ENCODE data around the gene CCT7.
"Not testable (repeated sequence)": the region's sequence is repeated elsewhere in the genome, so short reads cannot be mapped to it uniquely, and the experiment has no call there.

Gene CCT7

DNA sequence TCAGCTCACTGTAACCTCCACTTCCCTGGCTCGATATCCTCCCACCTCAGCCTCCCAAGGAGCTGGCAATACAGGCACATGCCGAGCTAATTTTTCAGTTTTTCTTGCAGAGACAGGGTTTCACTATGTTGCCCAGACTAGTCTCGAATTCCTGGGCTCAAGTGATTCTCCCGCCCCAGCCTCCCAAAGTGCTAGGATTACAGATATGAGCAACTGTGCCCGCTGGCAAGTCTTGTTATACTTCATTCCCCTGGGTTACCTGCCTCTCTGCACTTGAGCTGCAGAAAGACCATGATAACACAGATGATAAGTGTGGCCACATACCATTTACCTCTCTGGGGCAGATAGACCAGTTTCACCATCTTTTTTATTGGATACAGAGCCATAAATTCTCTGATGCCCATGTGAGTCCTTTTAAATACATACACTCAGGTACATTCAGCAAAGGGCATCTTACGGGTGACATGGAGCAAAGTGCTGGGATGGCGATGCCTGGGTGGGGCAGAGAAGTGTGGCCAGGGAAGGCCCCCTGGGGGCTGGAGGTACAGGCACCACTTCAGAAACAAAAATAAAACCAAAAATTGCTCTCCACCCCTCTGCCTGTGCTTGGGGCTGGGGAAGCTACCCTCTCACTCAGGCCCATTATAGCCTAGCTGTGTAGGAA, 20.4 kb downstream of the CCT7 start:
- DNase-seq (ENCODE audit: low read depth, low spot score) = no peak

DNA sequence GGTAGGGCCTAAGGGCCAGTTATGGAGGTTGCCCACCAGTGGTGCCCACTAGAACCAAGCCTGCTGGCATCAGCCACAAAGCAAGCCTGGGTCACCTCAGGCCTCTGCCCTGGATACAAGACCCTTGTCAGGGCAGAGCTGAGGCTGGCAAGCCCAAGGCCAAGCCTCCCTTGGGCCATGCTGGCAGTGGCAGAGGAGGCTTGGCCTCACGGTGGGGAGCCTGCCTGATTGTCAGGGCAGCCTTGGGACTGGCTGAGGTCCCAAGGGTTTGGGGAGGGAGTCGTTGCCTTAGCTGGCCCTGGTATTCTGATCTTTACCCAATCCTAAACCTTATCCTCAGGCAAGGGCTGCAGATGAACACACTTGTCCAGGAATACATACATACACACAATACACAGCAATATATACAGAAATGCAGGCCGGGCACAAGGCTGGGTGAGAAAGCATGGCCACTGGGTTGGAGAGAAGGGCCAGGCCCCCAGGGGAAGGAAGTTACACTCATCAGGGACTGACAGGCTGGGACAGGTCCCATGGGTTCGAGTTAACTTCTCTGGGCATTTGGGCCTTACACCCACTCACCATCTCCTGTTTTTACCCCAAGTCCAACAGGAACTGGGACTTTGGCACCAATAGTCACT, 21.0 kb downstream of the CCT7 start:
- no peak for DNase-seq (ENCODE audit: low read depth, low spot score)

DNA sequence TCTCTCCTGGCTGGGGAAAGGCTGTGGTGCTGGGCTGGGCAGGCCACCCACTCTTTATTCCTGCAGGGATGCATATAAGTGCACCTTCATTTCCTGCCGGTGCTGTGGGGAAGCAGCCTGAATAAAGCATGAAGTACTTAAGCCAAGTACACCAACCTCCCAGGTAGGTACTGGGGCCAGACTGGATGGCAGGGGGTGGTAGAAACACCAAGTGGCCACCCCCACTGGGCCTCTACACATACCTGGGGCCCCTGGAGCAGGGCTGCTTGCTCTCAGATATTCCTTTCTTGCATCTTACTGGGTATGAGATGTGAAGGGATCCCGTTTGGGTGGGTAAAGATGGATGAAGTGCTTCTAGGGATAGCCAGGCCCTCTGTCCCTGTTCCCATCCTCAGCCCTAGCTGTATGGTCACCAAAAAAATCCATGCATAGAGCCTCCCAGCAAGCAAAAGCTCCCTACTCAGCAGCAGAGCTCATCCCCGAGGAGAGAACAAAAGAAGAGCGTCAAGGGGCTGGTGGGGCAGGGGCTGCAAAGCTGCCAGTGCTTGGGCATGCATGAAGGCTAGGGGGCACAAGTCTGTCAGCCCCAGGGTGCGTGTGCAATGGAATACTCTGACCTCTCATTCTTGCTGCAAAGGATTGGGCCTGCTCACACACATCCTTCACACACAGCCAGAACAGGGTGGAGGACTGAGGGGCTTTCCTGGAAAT, 22.0 kb downstream of the CCT7 start:
- DNase-seq (ENCODE audit: low read depth, low spot score) = no peak

DNA sequence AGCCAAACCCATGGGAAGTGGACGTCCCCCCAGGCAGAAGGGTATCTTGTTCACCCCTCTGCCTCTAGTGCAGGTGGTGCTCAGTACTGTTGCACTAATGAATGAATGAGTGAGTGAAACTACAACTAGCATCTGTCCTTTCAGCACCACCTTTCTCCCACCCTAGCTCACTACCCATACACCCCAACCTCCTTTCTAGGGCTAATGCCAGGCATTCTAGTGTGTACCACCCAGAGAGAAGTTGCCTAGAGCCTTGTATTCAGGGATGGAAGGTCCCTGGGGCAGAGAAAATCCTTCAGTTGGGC, 22.5 kb downstream of the CCT7 start:
- DNase-seq (ENCODE audit: low read depth, low spot score) = no peak

DNA sequence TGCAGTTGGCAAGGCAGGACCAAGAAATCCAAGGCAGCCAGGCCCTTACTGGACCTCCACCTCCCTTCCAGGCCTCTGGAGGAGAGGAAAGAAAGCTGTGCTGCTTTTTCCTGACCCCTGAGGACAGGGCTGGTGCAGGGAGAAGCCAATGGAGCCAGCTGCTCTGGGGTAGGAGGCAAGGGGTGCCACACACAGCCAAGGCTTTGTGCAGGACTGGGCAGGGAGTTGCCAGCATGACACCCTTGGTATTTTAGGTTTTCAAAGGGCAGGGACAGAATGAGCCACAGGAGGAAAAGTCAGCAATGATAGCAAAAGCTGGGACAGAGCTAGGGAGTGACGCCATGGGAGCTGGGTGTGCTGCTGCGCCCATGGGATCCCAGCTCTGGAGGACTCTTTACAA, 22.9 kb downstream of the CCT7 start:
- no peak for DNase-seq (ENCODE audit: low read depth, low spot score)

DNA sequence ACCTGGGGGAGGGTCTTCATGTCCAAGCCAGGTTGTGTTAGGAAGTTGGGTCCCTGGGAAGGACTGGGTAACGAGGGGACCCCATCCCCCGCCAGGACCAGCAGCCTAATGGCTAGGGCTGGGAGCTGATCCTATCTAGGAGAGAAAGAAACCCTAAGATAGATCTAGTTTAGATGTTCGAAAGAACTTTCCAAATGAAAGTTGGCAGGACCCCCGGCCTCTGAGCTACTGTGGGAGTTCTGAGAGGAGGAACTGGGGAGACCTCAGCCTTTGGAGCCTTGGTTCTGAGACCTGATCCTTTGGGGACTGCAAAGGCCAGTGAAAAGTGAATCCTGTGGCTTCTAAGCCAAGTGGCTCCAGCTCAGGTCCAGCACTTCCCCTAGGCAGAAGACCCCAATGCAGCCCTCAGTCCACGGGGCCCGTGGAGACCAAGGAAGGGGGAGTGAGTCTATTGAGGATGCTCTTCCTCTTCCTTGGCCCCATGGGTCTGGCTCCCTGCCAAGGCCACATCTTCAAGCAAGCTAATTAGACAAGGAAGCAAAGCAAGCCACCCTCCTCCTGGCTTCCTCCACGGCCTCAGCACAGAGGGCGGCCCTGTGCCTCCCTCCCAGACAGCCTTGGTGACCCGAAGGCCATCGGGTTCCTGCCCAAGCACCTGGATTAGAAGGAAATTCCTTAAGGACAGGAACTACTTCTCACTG, 23.5 kb downstream of the CCT7 start:
- DNase-seq (ENCODE audit: low read depth, low spot score) = no peak

DNA sequence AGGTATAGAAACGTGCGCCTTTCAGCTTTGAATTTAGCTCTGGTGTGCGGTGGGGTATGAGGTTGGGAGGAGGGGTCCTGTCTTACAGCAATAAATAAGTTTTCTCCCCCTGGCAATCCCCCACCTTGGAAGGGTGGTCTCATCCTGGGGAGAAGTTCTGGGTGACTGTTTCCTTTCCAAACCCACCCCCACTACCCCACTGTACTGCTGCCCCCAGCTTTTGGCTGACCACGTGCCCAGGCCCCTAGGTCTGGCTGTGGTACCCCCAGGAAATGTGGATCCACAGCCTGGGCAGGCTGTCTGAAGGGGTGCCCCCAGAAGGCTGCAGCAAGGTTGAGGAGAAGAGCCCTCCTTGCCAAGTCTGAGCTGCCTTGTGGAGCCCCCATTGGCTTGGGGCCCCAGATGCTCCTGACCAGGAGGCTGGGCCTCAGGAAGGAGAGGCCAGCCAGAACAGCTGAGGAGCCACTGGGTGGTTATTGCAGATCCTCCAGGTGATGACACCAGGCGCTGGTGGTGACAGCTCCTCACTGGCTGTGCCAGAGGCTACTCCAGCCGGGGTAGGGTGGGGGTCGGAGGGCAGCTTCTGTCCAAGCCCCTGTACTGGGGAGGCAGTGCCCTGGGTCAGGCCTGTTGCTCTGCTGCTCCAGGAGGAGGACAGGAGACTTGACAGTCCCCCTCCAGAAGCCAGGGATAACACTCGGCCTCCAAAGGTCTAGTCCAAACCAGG, 24.2 kb downstream of the CCT7 start:
- DNase-seq (ENCODE audit: low read depth, low spot score) = no peak

DNA sequence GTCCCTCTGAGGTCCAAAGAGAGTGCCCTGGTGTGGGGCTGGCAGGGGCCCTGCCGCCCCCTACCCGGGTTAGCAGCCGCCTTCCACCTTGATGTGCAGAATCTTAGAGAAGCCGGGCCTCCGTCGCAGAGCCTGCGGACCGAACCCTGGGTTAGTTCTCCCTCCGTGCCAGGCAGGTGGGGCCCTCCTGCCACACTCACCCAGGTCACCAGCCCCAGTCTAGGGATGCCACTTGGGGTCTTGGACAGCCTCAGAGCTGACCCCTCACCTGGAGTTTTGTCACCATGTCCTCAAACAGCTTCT, 24.8 kb downstream of the CCT7 start:
- no peak for DNase-seq (ENCODE audit: low read depth, low spot score)

DNA sequence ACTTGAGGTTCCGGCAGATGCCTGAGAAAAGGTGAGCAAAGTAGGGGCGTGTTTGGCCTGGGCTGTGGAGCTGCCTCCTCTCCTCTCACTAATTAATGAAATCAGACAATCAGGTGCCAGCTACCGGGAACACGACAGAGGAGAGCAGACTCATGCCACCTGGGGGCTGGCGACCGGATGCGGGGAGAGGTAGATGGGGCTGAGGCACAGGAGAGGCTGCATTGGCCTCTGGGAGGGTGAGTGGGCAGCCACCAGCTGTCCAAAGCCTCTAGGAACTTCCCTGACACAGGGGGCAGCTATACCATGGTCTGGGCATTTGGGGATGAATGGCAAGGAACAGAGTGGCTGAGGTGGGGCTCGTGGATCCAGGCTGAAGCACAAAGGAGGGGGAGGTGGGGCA, 25.2 kb downstream of the CCT7 start:
- no peak for DNase-seq (ENCODE audit: low read depth, low spot score)

DNA sequence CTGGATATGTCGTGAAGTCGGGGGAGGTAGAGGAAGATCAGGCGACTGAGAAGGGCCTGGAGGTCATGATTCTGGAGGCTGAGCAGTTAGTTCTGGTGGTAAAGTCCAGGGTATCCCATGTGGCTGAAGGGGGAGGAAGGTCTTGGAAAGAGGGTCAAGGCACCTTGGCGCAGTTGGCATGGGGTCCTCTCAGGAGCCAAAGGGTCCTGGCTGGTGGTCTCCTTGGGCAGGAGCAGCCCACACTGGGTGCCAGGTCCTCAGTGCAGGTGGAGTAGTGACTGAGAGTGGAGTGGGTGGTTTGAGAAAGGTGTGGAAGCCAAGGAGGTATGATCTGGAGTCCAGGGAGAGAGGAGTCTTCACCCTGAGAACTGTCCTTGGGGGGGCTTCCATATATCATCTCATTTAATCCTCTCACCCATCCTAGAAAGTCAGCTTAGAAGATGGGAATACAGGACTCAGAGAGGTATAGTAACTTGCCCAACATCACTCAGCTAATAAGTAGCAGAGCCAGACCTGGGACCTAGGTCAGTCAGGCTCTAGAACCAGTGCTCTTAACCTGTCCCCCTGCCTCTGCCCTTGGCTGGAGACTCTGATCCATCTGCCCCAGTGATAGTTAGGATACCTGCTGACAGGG, 25.7 kb downstream of the CCT7 start:
- DNase-seq (ENCODE audit: low read depth, low spot score) = no peak

DNA sequence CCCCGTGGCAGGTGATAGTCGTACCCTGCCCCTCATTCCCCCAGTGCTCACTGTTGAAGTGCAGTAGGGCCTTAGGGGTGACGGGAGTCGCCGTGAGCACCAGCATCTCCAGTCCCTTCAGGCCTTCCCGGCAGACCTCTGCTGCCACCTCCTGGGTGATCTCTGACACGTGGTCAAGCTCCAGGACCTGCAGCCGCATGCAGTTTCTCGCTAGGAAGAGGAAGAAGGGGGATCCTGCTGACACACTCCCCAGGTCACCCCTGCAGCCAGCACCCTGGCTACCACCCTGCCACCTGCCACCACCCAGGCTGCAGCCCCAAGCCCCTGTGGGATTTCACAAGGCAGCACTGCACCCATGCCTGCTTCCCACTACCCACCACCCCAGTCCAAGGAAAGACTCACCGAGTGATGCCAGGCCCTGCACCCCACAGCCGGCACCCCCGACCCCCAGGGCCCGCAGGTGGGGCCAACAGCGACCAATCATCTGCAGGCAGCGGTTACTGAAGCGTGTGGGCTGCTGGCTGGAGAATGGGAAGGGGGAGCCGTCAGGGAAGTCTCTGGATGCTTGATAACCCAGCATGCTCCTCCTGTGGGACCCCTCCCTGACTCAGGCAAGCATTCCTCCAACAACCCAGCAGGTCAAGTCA, 26.4 kb downstream of the CCT7 start:
- DNase-seq (ENCODE audit: low read depth, low spot score) = no peak

DNA sequence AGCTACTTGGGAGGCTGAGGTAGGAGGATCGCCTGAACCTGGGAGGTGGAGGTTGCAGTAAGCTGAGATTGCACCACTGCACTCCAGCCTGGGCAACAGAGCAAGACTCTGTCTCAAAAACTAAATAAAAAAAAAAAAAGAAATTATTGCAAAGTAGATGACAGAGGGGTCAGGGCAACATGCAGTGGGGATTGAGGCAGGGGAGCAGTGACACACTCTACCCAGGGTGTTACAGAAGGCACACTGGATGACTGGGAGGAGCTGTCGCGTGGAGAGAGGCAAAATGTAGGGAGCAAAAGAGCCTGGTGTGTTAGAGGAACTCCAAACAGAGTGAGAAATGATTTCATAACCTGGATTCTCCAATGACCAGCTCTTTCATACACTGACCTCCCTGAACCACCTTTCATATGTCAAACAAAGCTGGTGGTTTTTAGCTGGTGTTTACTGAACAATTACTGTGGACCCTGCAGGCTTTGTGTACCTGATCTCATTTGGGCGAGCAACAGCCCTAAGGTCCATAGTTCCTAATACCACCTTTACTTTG, 28.1 kb downstream of the CCT7 start:
- DNase-seq (ENCODE audit: low read depth, low spot score) = no peak

DNA sequence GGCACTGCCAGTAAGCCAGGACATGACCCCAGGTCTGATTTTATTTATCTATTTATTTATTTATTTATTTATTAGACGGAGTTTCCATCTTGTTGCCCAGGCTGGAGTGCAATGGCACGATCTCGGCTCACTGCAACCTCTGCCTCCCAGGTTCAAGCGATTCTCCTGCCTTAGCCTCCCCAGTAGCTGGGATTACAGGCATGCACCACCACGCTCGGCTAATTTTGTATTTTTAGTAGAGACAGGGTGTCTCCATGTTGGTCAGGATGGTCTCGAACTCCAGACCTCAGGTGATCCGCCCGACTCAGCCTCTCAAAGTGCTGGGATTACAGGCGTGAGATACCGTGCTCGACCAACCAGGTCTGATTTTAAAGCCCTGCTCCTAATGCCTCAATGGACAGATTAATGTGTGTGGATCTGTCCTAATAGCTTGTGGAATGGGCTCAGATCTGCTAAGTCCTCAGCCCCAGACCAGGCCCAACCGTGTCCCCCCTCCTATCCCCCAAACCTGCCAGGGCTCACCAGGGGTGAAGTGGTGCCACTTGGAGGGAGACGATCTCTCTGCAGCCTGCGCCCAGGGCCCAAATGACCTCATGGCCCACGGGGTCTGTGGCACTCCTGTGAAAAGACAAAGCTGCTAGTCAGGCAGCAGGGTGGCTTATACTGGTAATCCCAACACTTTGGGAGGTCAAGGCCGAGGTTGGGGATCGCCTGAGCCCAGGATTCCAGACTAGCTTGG, 28.8 kb downstream of the CCT7 start:
- not testable (repeated sequence) for DNase-seq (ENCODE audit: low read depth, low spot score)

DNA sequence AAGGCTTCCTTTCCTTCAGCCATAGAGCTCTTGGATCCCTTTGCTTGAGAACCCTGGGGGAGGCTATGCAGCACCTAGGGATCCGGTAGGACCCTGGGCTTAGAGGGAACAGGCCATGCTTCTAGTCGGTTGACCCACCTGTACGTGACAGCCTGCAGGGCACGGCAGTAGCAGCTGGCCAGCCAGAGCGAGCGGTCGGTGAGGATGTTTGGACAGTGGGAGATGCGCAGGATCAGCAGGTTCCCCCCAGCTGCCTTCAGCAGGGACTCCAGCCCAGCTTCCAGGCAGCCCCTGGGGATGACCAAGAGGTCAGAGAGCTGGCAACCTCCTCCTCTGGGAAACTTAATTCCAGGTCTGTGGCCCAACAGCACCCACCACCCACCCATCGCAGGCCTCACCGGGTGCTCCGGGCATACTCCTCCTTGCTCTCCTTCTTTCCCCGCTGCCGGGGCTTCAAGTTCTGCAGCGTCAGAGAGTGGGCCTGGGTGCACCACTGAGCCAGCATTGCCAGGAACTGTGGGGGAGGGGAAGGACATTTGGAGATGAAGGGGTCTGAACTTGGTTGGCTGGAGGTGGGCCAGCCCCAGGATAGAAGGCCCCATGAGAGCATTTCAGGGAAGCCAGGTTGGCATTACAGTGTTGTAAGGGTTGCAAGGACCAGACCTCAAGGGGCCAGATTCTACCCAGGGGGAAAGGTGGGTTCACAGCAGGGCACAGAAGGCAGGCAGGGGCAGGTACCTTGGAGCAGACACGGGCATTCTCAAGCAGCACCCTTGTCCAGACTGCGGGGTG, 29.6 kb downstream of the CCT7 start:
- DNase-seq (ENCODE audit: low read depth, low spot score) = no peak

DNA sequence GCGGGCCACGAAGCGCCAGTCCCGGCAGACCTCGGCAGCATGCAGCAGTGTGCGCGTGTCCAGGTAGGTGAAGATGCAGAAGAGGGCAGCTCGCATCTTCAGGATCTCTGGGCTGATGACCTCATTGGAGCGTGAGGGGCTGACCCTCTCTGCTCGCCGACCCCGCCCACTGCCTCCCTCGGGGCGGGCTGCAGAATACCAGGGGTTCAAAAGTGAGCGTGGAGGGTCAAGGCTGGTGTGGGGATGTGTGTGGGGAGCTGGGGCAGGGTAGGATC, 30.2 kb downstream of the CCT7 start:
- DNase-seq (ENCODE audit: low read depth, low spot score) = no peak

DNA sequence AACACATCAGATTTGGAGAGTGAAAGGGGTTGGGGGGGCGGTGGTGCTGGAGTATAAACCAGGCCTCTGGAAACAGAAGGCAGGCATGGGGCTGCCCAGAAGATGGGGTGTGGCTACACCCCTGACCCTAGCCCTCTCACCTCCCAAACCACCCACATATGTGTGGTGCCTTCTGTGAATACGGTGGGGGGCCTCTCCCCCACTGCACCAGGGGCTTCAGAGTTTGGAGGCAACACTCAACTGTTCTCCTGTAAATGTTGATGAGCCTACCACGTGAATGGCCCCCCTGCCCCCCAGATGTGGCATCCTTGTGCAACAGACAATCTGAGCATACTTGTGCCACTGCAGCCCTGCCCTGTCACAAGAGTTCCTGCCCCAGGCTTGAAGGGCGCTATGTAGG, 30.7 kb downstream of the CCT7 start:
- no peak for DNase-seq (ENCODE audit: low read depth, low spot score)

DNA sequence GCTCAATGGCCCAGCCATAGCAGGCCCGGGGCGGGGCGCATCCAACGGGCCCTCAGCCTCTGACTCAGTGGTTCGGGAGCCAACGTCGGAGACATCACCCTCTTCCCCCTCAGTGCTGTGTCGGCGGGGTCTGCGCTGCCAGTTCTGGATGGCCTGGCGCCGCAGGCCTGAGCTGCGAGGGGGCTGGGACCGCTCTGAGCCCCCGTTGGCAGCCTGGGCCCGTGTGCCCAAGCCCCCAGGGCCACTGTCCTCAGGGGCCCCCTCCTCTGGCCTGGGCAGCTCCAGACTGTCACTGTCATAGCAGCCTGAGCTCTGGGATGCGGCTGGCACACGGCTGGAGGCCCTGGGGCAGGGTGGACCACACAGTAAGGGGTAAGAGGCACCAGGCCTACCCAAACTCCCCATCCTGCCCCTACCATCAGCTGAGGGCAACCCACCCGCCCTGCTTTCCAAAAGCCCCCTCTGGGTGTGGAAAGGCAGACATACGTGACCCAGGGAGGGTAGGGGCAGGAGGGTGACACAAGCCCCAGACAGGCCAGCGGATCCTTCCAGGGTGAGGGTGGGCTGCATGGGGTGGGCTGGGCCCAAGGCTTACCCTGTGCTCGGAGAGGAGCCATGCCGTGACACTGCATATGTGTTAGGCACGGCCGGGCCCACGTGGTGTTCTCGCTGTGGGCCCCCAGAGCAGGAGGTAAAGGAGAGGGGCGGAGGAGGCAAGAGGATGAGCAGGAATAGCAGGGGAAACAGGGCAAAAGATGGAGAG, 31.4 kb downstream of the CCT7 start:
- DNase-seq (ENCODE audit: low read depth, low spot score) = no peak

DNA sequence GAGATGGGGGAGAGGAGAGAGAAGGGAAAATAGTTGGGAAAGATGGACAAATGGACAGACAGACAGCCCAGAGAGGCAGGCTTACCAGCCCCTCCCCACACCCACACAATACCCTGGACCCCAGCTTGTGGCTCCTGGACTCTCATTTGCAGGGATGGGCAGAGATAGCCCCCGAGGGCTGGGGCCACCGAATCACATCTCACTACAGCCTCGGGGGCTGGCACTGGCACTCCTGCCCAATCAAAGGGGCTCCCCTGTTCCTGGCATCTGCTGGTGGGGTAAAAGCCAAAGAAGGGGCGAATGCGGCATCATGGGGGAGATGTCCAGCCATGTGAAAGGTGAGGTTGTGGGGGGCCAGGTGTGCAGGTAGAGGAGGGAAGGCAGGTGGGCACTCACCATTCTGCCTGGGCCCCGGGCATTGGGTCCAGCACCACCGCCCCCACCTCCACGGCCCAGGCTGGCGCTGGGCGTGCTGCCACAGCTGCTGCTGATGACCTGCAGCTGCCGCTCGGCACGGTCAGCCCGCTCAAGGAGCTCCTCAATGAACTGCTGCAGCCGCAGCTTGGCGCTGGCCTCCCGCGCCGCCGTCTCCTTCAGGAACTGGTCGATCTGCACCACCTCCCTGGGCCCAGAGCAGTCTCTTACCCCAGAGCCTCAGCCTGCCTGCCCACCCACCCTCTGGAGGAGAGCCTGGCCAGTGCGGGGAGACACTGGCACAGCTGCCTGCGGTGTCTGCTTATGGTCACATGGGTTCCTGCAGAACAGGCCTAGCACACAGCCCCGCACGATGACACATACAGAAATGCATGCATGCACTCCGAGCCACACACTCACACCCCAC, 32.2 kb downstream of the CCT7 start:
- DNase-seq (ENCODE audit: low read depth, low spot score) = no peak
